Measurements from ENCODE around the gene SEZ6.

DNA sequence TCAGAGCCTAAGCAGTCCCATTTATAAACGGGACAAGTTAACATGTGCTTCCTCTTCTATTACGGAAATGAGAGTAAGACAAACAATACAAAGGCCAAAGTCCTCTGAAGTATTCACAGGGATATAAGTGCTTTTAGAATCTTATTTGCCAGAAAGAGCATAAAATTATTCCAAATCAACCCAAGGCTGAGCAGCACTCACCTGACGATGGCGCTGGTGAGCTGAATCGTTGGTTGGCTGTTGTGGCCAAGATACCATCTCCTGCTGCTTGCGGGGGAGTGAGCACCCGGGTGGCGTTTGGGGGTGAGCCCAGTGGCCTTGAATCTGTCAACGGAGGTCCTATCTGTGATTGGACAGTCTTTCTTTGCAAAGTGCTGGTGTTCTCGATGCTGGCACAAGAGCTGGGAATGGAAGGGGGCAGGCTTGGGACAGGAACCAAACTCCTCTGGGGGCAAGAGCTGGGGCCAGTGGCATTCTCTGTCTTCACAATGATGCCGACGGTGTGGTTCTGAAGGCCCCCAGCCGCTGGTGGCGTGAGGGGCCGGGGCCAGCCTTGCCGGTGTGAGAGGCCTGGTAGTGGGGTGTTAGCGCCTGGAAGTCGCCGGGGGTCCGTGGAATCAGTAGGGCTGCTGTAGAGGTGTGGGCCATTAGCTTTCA, 93.4 kb downstream of the SEZ6 start:
- TF ChIP-seq ZFP3 (CRISPR knock-in tag; IDR thresholded peaks at IDR 0.05) = no peak
- TF ChIP-seq, protein P1, sequence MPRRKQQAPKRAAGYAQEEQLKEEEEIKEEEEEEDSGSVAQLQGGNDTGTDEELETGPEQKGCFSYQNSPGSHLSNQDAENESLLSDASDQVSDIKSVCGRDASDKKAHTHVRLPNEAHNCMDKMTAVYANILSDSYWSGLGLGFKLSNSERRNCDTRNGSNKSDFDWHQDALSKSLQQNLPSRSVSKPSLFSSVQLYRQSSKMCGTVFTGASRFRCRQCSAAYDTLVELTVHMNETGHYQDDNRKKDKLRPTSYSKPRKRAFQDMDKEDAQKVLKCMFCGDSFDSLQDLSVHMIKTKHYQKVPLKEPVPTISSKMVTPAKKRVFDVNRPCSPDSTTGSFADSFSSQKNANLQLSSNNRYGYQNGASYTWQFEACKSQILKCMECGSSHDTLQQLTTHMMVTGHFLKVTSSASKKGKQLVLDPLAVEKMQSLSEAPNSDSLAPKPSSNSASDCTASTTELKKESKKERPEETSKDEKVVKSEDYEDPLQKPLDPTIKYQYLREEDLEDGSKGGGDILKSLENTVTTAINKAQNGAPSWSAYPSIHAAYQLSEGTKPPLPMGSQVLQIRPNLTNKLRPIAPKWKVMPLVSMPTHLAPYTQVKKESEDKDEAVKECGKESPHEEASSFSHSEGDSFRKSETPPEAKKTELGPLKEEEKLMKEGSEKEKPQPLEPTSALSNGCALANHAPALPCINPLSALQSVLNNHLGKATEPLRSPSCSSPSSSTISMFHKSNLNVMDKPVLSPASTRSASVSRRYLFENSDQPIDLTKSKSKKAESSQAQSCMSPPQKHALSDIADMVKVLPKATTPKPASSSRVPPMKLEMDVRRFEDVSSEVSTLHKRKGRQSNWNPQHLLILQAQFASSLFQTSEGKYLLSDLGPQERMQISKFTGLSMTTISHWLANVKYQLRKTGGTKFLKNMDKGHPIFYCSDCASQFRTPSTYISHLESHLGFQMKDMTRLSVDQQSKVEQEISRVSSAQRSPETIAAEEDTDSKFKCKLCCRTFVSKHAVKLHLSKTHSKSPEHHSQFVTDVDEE (CRISPR knock-in tag; IDR thresholded peaks at IDR 0.05) = no peak
- TF ChIP-seq TCF4 (CRISPR knock-in tag; IDR thresholded peaks at IDR 0.05; ENCODE audit: borderline replicate concordance) = no peak
- TF ChIP-seq GLIS3 (CRISPR knock-in tag; IDR thresholded peaks at IDR 0.05) = no peak
- TF ChIP-seq, protein P2, sequence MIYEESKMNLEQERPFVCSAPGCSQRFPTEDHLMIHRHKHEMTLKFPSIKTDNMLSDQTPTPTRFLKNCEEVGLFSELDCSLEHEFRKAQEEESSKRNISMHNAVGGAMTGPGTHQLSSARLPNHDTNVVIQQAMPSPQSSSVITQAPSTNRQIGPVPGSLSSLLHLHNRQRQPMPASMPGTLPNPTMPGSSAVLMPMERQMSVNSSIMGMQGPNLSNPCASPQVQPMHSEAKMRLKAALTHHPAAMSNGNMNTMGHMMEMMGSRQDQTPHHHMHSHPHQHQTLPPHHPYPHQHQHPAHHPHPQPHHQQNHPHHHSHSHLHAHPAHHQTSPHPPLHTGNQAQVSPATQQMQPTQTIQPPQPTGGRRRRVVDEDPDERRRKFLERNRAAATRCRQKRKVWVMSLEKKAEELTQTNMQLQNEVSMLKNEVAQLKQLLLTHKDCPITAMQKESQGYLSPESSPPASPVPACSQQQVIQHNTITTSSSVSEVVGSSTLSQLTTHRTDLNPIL (CRISPR knock-in tag; IDR thresholded peaks at IDR 0.05; ENCODE audit: low read depth) = no peak
- TF ChIP-seq, protein P3, sequence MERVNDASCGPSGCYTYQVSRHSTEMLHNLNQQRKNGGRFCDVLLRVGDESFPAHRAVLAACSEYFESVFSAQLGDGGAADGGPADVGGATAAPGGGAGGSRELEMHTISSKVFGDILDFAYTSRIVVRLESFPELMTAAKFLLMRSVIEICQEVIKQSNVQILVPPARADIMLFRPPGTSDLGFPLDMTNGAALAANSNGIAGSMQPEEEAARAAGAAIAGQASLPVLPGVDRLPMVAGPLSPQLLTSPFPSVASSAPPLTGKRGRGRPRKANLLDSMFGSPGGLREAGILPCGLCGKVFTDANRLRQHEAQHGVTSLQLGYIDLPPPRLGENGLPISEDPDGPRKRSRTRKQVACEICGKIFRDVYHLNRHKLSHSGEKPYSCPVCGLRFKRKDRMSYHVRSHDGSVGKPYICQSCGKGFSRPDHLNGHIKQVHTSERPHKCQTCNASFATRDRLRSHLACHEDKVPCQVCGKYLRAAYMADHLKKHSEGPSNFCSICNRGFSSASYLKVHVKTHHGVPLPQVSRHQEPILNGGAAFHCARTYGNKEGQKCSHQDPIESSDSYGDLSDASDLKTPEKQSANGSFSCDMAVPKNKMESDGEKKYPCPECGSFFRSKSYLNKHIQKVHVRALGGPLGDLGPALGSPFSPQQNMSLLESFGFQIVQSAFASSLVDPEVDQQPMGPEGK (CRISPR knock-in tag; IDR thresholded peaks at IDR 0.05; ENCODE audit: borderline replicate concordance) = no peak
- TF ChIP-seq, protein P4, sequence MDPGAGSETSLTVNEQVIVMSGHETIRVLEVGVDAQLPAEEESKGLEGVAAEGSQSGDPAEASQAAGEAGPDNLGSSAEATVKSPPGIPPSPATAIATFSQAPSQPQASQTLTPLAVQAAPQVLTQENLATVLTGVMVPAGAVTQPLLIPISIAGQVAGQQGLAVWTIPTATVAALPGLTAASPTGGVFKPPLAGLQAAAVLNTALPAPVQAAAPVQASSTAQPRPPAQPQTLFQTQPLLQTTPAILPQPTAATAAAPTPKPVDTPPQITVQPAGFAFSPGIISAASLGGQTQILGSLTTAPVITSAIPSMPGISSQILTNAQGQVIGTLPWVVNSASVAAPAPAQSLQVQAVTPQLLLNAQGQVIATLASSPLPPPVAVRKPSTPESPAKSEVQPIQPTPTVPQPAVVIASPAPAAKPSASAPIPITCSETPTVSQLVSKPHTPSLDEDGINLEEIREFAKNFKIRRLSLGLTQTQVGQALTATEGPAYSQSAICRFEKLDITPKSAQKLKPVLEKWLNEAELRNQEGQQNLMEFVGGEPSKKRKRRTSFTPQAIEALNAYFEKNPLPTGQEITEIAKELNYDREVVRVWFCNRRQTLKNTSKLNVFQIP (CRISPR knock-in tag; IDR thresholded peaks at IDR 0.05; ENCODE audit: borderline replicate concordance, low read depth) = no peak

All from SK-N-SH treated with all-trans-retinoic acid at 6 μM for 48 hours (cell line).